Liver (tissue), 9 donors: ENCODE results near the gene KCNMA1. TPM values are rescaled to one million over a fixed set of nuclear protein-coding genes. Genes with fewer than 3 reads are reported as not detected.

Source experiments
- DNase-seq: peaks from one replicate; pipeline ENCODE4 v3.0.0-alpha.2; 2017; ENCODE audit warnings: low spot score
- H3K27ac ChIP-seq, 2 donors: one replicate each; pipeline ENCODE4 v1.7.0; 2013; ENCODE audit warnings: inconsistent platforms in 2 of 2, low read length in 2 of 2, control low read depth in 1 of 2, low read depth in 1 of 2, mild to moderate bottlenecking in 1 of 2
- H3K27me3 ChIP-seq, 4 donors: one replicate each; pipeline versions ENCODE4 v1.6.1 to v1.7.0; 2013; ENCODE audit warnings: low read length in 3 of 4, inconsistent platforms in 1 of 4, mild to moderate bottlenecking in 1 of 4, moderate library complexity in 1 of 4; ENCODE audit not compliant: control insufficient read depth in 4 of 4, insufficient read depth in 4 of 4
- H3K36me3 ChIP-seq, 4 donors: one replicate each; pipeline versions ENCODE4 v1.6.1 to v1.7.0; 2013; ENCODE audit warnings: low read length in 3 of 4, mild to moderate bottlenecking in 3 of 4, low read depth in 1 of 4, moderate library complexity in 1 of 4; ENCODE audit not compliant: control insufficient read depth in 4 of 4, insufficient read depth in 3 of 4
- H3K4me1 ChIP-seq, 4 donors: one replicate each; pipeline versions ENCODE4 v1.6.1 to v1.7.0; 2013; ENCODE audit warnings: low read length in 3 of 4, mild to moderate bottlenecking in 3 of 4, moderate library complexity in 1 of 4; ENCODE audit not compliant: control insufficient read depth in 4 of 4, insufficient read depth in 4 of 4
- H3K4me3 ChIP-seq, 3 donors: one replicate each; pipeline versions ENCODE4 v1.6.1 to v1.7.0; 2013; ENCODE audit warnings: low read length in 3 of 3, control low read depth in 1 of 3, low read depth in 1 of 3, mild to moderate bottlenecking in 1 of 3
- H3K9ac ChIP-seq, 2 donors: one replicate each; pipeline ENCODE4 v1.7.0; 2013; ENCODE audit warnings: low read length in 2 of 2, mild to moderate bottlenecking in 2 of 2, moderate library complexity in 2 of 2, control low read depth in 1 of 2, low read depth in 1 of 2
- H3K9me3 ChIP-seq, 4 donors: one replicate each; pipeline versions ENCODE4 v1.6.1 to v1.7.0; 2013; ENCODE audit warnings: low read length in 3 of 4; ENCODE audit not compliant: control insufficient read depth in 4 of 4
- ATF3 ChIP-seq: IDR thresholded peaks from 2 replicates; pipeline ENCODE4 v1.6.1; 2016; ENCODE audit warnings: antibody characterized with exemption
- FOXA1 ChIP-seq: IDR thresholded peaks from 2 replicates; pipeline ENCODE4 v1.6.1; 2016; ENCODE audit warnings: antibody characterized with exemption
- FOXA2 ChIP-seq: IDR thresholded peaks from 2 replicates; pipeline ENCODE4 v1.6.1; 2016; ENCODE audit warnings: antibody characterized with exemption
- HNF4G ChIP-seq: IDR thresholded peaks from 2 replicates; pipeline ENCODE4 v1.6.1; 2016; ENCODE audit warnings: antibody characterized with exemption
- JUND ChIP-seq, 2 donors: IDR thresholded peaks; 2 replicates each; pipeline ENCODE4 v1.6.1; 2016; ENCODE audit warnings: antibody characterized with exemption in 2 of 2
- NR2F2 ChIP-seq: IDR thresholded peaks from 2 replicates; pipeline ENCODE4 v1.6.1; 2016; ENCODE audit warnings: antibody characterized with exemption
- RAD21 ChIP-seq, 2 donors: IDR thresholded peaks; 2 replicates each; pipeline ENCODE4 v1.6.1; 2016; ENCODE audit warnings: antibody characterized with exemption in 2 of 2, mild to moderate bottlenecking in 2 of 2
- REST ChIP-seq: IDR thresholded peaks from 2 replicates; pipeline ENCODE4 v1.6.1; 2016; ENCODE audit warnings: antibody characterized with exemption, mild to moderate bottlenecking
- SP1 ChIP-seq: IDR thresholded peaks from 2 replicates; pipeline ENCODE4 v1.6.1; 2018; ENCODE audit warnings: antibody characterized with exemption, mild to moderate bottlenecking
- TAF1 ChIP-seq: conservative IDR thresholded peaks from 2 replicates; pipeline ENCODE4 v1.6.1; 2016; ENCODE audit warnings: antibody characterized with exemption, mild to moderate bottlenecking
- ZBTB33 ChIP-seq: IDR thresholded peaks from 2 replicates; pipeline ENCODE4 v1.6.1; 2016; ENCODE audit warnings: antibody characterized with exemption
- WGBS: extraction: QIAGEN DNeasy Blood & Tissue Kit; methylation state at CpG from one replicate; pipeline ENCODE4 v1.1.7; 2013; 5-methylcytosine and 5-hydroxymethylcytosine counted together
- polyA plus RNA-seq, 2 donors: library from polyadenylated mRNA; stranded (reverse) in 1 of 2; unstranded in 1 of 2; fragments of 200-250 nt in 1 of 2; fragments of >200 nt in 1 of 2; fragmentation: Nextera tagmentation in 1 of 2; extraction: Ambion mirVana in 1 of 2; gene quantifications; one replicate each; pipeline versions ENCODE4 v1.2.1 to v1.2.3, GENCODE V29; 2013 to 2015
- total RNA-seq, 2 donors: library from RNA; depleted of rRNA; stranded (reverse); fragments of >200 nt; gene quantifications; one replicate each; pipeline ENCODE4 v1.2.3, GENCODE V29; 2014
- donor health status: healthy.
- donor health status: healthy.
- donor health status: healthy.
- donor health status: healthy.
- donor health status: healthy.

Gene KCNMA1
- total and polyA plus RNA-seq, 4 donors, result 2.5 to 9.7 (median 4.7) TPM

- Histone ChIP-seq H3K9ac (no peak overlapping the region), H3K4me3 (no peak overlapping the region), H3K27me3 (no peaks in the 10 kb centered on the region), H3K36me3 (no peaks in the 10 kb centered on the region), H3K27ac (no peak overlapping the region), H3K9me3 (no peaks in the 10 kb centered on the region), H3K4me1 (no peaks in the 10 kb centered on the region)
- DNase-seq, result no peak
- 69% methylated on average over 6 of the region's 6 CpGs for WGBS
- TF ChIP-seq REST (no peak), ZBTB33 (no peak), ATF3 (no peak), NR2F2 (no peak)
These were observed 194.9 kb downstream of the KCNMA1 start for GRCh38 chr10:77442699-77443189.

GRCh38 chr10:77441353-77442166 lies 196.0 kb downstream of the KCNMA1 start:
- H3K36me3 ChIP-seq, result no peaks in the 10 kb centered on the region
- no peaks in the 10 kb centered on the region for H3K9me3 ChIP-seq
- H3K27me3 ChIP-seq, result no peaks in the 10 kb centered on the region
- no peaks in the 10 kb centered on the region for H3K4me1 ChIP-seq
- no peak overlapping the region for H3K4me3 ChIP-seq
- DNase-seq, result no peak
- TF ChIP-seq RAD21 (IDR thresholded peaks at IDR 0.05), result no peak
- TF ChIP-seq FOXA1, result no peak
- TF ChIP-seq REST, result no peak
- no peak for TF ChIP-seq TAF1
- no peak for TF ChIP-seq SP1
- TF ChIP-seq FOXA2, result no peak
- TF ChIP-seq HNF4G, result no peak
- TF ChIP-seq JUND (IDR thresholded peaks at IDR 0.05), result no peak
- no peak overlapping the region for H3K27ac ChIP-seq
- H3K9ac ChIP-seq, result no peak overlapping the region
- 88% methylated on average over 8 of the region's 8 CpGs for WGBS
